Measurements from ENCODE around the gene RSPH3.
"Not testable (repeated sequence)": the region's sequence is repeated elsewhere in the genome, so short reads cannot be mapped to it uniquely, and the experiment has no call there.

Gene RSPH3

DNA sequence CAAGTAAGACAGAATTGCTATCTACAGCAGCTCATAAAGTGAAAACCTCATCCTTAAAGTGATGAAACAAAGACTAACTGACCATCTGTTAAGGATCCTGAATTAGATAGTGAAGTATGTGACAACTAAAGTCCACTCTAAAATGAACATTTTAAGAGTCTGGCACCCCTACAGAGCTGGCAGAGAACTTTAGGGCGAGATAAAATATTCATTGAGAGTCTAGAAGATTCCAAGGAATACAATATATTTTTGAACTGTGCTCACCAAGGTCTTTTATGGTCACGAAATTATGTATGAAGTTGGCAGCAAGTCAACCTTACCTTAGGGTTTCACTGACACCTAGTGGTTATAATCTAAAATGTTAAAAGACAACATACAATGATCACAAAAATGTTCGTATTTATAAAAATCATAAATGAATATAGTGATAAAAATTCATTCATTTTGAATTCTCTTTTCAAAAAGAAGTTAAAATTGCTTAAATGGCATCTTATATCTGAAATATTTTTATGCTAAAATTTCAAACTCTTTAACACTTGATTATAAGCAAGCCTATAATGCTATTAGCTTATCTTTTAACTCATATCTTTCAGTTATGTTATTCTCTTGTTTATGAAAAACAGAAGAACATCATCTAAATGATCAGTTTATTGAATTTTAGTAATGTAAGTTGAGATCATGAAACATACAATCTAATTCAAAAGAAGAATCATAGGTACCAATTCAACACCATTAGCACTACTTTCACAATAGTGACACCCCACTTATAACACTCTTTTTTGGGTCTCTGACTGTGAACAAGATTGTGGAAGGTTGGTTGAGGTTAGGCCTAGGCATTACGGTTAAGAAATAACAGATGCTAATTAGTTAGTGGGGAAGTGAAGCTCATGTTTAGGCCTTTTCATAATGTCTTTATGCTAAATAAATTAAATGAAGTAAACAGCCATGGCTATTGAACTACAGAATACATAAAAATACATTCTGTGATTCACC lies 27.5 kb downstream of the RSPH3 start:
- no peak for DNase-seq (ENCODE audit: low read depth)

DNA sequence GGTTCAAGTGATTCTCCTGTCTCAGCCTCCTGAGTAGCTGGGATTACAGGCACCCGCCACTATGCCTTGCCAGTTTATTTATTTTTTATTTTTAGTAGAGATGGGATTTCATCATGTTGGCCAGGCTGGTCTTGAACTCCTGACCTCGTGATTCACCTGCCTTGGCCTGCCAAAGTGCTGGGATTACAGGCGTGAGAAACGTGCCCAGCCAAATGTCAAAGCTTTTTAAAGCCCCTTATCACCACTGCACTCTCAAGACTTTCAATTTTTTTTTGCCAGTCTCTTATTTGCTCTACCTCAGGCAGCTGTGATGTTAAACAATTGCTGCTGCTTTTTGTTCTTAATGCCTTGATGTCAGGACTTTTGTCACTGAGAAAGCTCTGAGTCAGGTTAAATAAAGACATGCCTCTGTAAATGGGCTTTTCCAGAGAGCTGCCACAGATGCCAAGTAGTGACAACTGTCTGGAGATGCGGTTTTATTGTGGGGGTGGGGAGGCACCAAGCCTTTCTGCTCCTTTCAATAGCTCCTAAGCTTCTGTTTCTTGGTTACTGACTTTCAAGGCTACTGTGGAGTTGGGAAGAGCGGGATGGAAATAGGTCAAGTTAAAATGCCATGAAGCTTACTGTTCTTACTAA lies 29.2 kb downstream of the RSPH3 start:
- DNase-seq (ENCODE audit: low read depth): no peak

- DNase-seq (ENCODE audit: low read depth): no peak
These were observed 30.9 kb downstream of the RSPH3 start for GRCh38 chr6:158969148-158969547.

DNA sequence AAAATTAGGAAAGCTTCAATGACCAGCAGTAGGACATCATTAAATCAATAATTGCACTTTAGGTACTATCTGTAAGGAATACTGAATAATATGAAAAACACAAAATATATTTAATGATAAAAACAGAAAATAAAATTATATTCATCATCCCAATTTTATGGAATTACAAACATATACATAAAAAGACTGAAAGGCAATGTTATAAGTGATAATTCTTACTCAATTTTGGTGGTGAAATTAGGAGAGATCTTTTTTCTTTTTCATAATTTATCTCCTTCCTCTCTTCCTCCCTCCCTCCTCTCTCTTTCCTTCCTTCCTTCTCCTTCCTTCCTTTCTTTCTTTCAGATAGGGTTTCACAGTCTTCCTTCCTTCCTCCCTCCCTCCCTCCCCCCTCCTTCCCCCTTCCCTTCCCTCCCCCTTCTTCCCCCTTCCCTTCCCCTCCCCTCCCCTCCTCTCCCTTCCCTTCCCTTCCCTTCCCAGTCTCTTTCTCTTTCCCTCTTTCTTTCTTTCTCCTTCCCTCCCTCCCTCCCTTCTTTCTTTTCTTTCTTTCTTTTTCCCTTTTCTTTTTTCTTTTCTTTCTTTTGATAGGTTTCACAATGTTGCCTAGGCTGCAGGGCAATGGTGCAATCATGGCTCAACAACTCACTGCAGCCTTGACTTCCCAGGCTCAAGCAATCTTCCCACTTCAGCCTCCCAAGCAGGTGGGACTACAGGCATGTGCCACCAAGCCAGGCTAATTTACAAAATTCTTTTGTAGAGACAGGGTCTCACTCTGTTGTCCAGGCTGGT lies 36.8 kb downstream of the RSPH3 start:
- no peak for DNase-seq (ENCODE audit: low read depth)

DNA sequence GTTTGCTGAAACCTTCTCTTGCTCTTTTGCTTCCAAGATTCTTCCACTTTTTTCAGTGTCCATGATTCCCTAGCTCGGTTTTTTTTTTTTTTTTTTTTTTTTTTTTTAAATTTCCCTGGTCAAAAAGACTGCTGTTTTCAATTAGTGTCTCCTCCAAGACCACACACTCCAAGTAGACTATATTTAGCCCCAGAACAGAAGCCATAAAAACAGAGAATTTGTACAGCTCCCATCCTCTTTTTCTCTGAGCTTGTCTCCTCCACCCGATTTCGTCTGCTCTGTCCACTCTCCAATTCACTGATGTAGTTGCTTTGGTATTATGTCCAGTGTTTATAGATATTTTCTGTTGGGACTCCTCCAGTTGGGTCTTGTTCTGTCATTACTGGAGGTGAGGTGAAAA lies 37.6 kb downstream of the RSPH3 start:
- no peak for DNase-seq (ENCODE audit: low read depth)

DNA sequence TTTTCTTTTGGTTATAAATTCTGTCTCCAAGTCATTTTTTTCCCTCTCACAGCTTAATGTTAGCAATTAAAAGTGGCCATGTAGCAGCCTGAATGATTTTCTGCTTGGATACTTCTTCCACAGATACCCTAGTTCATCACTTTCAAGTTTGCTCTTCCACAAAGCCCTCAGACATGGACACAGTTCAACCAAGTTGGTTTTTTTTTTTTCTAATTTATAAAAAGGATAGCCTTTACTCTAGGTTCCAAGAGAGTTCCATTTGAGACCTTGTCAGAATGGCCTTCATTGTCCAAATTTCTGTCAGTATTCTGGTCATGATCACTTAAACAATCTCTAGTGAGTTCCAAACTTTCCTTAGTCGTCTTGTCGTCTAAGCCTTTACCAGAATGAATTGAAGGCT lies 40.0 kb downstream of the RSPH3 start:
- no peak for DNase-seq (ENCODE audit: low read depth)

DNA sequence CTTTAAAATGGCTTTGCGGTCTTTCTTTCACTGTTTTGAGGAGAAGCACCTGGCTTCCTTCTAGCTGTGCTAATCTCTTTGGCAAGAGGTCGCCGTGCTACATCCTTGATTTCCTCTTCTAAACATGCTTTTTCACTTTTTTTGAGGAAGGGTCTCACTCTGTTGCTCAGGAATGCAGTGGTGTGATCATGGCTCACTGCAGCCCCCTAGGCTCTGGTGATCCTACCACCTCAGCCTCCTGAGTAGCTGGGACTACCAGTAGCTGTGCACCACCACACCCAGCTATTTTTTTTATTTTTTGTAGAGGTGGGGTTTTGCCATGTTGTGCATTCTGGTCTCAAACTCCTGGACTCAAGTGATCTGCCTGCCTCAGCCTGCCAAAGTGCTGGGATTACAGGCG lies 40.5 kb downstream of the RSPH3 start:
- no peak for DNase-seq (ENCODE audit: low read depth)

GRCh38 chr6:158958504-158959386 lies 41.3 kb downstream of the RSPH3 start:
- no peak for DNase-seq (ENCODE audit: low read depth)

- DNase-seq (ENCODE audit: low read depth): no peak
These were observed 44.7 kb downstream of the RSPH3 start for GRCh38 chr6:158955255-158955654.

DNA sequence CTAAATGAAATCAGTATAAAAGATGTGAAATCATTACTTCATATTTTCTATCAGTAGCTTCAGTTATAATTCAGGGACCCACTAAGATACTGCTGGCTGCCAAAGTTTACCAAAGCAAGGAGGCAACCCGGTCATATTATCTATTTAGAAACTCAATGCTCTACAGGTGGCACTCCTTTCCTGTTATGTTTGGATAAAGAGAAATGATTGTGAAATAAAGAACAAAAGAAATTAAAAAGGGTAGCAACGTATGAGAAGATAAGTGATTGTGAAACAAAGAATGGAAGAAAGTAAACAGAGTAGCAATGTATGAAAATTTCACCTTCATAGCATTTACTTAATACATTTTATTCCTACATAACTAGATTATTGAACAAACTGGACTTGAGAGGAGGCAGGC lies 45.2 kb downstream of the RSPH3 start:
- no peak for DNase-seq (ENCODE audit: low read depth)

DNA sequence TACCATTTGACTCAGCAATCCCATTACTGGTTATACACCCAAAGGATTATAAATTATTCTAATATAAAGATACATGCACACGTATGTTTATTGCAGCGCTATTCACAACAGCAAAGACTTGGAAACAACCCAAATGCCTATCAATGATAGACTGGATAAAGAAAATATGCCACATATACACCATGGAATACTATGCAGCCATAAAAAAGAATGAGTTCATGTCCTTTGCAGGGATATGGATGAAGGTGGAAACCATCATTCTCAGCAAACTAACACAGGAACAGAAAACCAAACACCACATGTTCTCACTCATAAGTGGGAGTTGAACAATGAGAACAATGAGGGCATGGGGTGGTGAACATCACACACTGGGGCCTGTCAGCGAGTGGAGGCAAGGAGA lies 48.0 kb downstream of the RSPH3 start:
- not testable (repeated sequence) for DNase-seq (ENCODE audit: low read depth)

DNA sequence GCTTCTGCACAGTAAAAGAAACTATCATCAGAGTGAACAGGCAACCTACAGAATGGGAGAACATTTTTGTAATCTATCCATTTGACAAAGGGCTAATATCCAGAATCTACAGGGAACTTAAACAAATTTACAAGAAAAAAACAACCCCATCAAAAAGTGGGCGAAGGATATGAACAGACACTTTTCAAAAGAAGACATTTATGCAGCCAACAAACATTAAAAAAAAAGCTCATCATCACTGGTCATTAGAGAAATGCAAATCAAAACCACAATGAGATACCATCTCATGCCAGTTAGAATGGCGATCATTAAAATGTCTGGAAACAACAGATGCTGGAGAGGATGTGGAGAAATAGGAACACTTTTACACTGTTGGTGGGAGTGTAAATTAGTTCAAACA lies 48.4 kb downstream of the RSPH3 start:
- DNase-seq (ENCODE audit: low read depth): not testable (repeated sequence)

GRCh38 chr6:158947284-158947683 lies 52.7 kb downstream of the RSPH3 start:
- no peak for DNase-seq (ENCODE audit: low read depth)

GRCh38 chr6:158943380-158944032 lies 56.5 kb downstream of the RSPH3 start:
- DNase-seq (ENCODE audit: low read depth): no peak

DNA sequence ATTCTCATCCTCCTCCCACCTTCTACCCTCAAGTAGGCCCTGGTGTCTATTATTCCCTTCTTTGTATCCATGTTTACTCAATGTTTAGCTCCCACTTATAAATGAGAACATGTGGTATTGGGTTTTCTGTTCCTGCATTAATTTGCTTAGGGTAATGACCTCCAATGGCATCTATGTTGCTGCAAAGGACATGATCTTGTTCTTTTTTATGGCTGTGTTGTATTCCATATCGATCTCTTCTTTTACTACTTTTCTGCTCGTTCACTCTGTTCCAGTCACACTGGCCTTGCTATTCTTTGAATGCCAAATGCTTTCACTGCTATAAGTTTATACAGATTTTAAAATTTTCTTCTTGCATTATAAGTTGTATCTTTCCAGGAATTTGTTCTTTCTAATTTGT lies 57.7 kb downstream of the RSPH3 start:
- DNase-seq (ENCODE audit: low read depth): no peak

- no peak for DNase-seq (ENCODE audit: low read depth)
These were observed 58.8 kb downstream of the RSPH3 start for GRCh38 chr6:158941246-158941645.

- no peak for DNase-seq (ENCODE audit: low read depth)
These were observed 60.5 kb downstream of the RSPH3 start for GRCh38 chr6:158939255-158940159.

GRCh38 chr6:158938811-158939254 lies 61.2 kb downstream of the RSPH3 start:
- no peak for DNase-seq (ENCODE audit: low read depth)

DNA sequence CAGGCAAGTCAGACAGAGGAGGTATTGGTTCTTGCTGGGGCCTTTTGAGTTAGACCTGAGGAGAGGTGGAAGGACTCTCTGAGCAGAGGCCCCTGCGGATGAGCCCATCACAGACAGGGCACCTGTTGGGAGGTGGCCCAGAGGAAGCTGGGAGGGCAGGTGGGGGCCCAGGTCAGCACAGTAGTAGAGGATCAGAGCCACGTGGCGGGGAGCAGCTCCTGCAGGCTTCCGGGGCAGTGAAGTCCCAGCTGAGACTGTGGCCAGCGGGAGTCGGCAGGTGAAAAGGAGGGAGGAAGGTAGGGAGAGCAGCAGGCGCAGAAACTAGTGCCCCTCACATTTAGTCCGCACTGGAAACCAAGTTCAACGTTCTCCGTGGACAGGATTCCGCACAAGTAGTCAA lies 61.8 kb downstream of the RSPH3 start:
- DNase-seq (ENCODE audit: low read depth): no peak

DNA sequence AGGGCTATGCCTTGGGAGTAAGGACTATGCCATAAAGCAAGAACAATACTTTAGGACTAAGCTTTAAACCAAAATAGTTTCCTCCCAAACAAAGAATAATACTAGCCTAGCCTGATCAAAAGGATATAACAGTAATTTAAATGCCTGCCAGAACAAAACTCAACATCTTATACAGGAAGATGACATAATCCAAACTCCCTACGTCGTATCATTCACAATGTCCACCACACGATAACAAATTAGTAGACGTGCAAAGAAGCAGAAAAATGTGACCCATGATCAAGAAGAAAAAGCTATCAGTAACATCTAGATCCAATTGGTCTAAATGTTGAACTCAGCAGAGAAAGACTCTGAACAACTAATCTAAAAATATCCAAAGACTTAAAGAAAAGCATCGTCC lies 65.8 kb downstream of the RSPH3 start:
- no peak for DNase-seq (ENCODE audit: low read depth)
